SK-N-SH (cell line): ENCODE measurements around the gene PLXNA4. TPM values are rescaled to one million over a fixed set of nuclear protein-coding genes. Genes with fewer than 3 reads are reported as not detected.

ENCODE experiments used
- CTCF ChIA-PET: fragments of 300-600, 350-600 bp; formaldehyde crosslinking; extraction: SDS; loops from one replicate; lab custom pipeline; 2021; lab: Yijun Ruan, JAX
- POLR2A ChIA-PET: fragments of 350-600 bp; sonication (Branson Sonifier 250); formaldehyde crosslinking; extraction: SDS; loops from one replicate; lab custom pipeline; 2020; ENCODE audit warnings: antibody characterized with exemption, inconsistent platforms; lab: Yijun Ruan, JAX
- DNase-seq: peaks from one replicate; pipeline ENCODE4 v3.0.0; 2012
- H2AFZ ChIP-seq: fragments of 200-600 bp; sonication (generic); 2 replicates; pipeline ENCODE4 v1.8.1; 2016; ENCODE audit warnings: antibody characterized with exemption, mild to moderate bottlenecking, low read depth
- H3F3A ChIP-seq: fragments of 200-600 bp; sonication (generic); replicated peaks from 2 replicates; pipeline ENCODE3; 2016; ENCODE audit warnings: antibody characterized with exemption, mild to moderate bottlenecking; ENCODE audit not compliant: insufficient read depth
- H3K27ac ChIP-seq, 2 experiments: fragments of 200-500 bp in 1 of 2; fragments of 200-600 bp in 1 of 2; sonication (Bioruptor generic) in 1 of 2; sonication (generic), shearing (Covaris generic) in 1 of 2; 2 replicates each; pipeline versions ENCODE4 v1.5.1 to v1.6.1; 2014 to 2016; ENCODE audit warnings: low read depth in 2 of 2, inconsistent platforms in 1 of 2, low read length in 1 of 2, mild to moderate bottlenecking in 1 of 2, mixed read lengths in 1 of 2
- H3K27me3 ChIP-seq: fragments of 200-600 bp; sonication (generic), shearing (Covaris generic); 2 replicates; pipeline ENCODE4 v1.6.1; 2016; ENCODE audit warnings: mixed run types; ENCODE audit not compliant: insufficient read depth
- H3K36me3 ChIP-seq, 2 experiments: fragments of 200-500 bp in 1 of 2; fragments of 200-600 bp in 1 of 2; sonication (Bioruptor generic) in 1 of 2; sonication (generic) in 1 of 2; replicated peaks in 1 of 2; 2 replicates each; pipeline versions ENCODE3 to v1.5.1; 2014 to 2016; ENCODE audit warnings: low read length in 1 of 2, mild to moderate bottlenecking in 1 of 2; ENCODE audit not compliant: insufficient read depth in 2 of 2, control insufficient read depth in 1 of 2
- H3K4me1 ChIP-seq, 2 experiments: fragments of 200-500 bp in 1 of 2; fragments of 200-600 bp in 1 of 2; sonication (Bioruptor generic) in 1 of 2; sonication (generic), shearing (Covaris generic) in 1 of 2; 2 replicates each; pipeline versions ENCODE4 v1.5.1 to v1.6.1; 2014 to 2016; ENCODE audit warnings: low read depth in 1 of 2, low read length in 1 of 2, mixed run types in 1 of 2; ENCODE audit not compliant: insufficient read depth in 2 of 2, control insufficient read depth in 1 of 2
- H3K4me2 ChIP-seq: fragments of 200-600 bp; sonication (generic), shearing (Covaris generic); 2 replicates; pipeline ENCODE4 v1.6.1; 2017; ENCODE audit warnings: mixed run types
- H3K4me3 ChIP-seq, 2 experiments: fragments of 200-500 bp in 1 of 2; fragments of 200-600 bp in 1 of 2; sonication (Bioruptor generic) in 1 of 2; sonication (generic), shearing (Covaris generic) in 1 of 2; 2 replicates each; pipeline versions ENCODE4 v1.5.1 to v1.8.1; 2014 to 2016; ENCODE audit warnings: low read depth in 2 of 2, inconsistent platforms in 1 of 2, low read length in 1 of 2, mild to moderate bottlenecking in 1 of 2, mixed read lengths in 1 of 2, moderate library complexity in 1 of 2
- H3K79me2 ChIP-seq: fragments of 200-600 bp; sonication (generic); 2 replicates; pipeline ENCODE4 v1.8.1; 2017; ENCODE audit warnings: mild to moderate bottlenecking; ENCODE audit not compliant: insufficient read depth
- H3K9ac ChIP-seq: fragments of 200-600 bp; sonication (generic); 2 replicates; pipeline ENCODE4 v1.6.1; 2017; ENCODE audit warnings: mixed run types
- H3K9me2 ChIP-seq: fragments of 200-600 bp; sonication (generic); 2 replicates; pipeline ENCODE4 v1.6.1; 2017; ENCODE audit warnings: mixed run types
- H3K9me3 ChIP-seq: fragments of 200-600 bp; sonication (generic); 2 replicates; pipeline ENCODE4 v1.6.1; 2017; ENCODE audit warnings: mixed run types, mild to moderate bottlenecking, moderate library complexity
- H4K20me1 ChIP-seq: fragments of 200-600 bp; sonication (generic); 2 replicates; pipeline ENCODE4 v1.6.1; 2017; ENCODE audit warnings: mild to moderate bottlenecking, mixed run types; ENCODE audit not compliant: insufficient read depth
- CHD2 ChIP-seq: fragments of 150-350 bp; IDR thresholded peaks from 2 replicates; pipeline ENCODE4 v1.6.1; 2018; ENCODE audit warnings: low read length; ENCODE audit not compliant: partially characterized antibody
- EP300 ChIP-seq, 2 experiments: IDR thresholded peaks; 2 replicates each; pipeline versions ENCODE4 v1.4.0 to v1.6.1; 2012; ENCODE audit warnings: borderline replicate concordance in 1 of 2, low read depth in 1 of 2, low read length in 1 of 2
- FOXM1 ChIP-seq: IDR thresholded peaks from 2 replicates; pipeline ENCODE4 v1.4.0; 2012; ENCODE audit warnings: low read depth, mild to moderate bottlenecking
- GABPA ChIP-seq: IDR thresholded peaks from 2 replicates; pipeline ENCODE4 v1.4.0; 2012; ENCODE audit warnings: low read depth, mild to moderate bottlenecking
- GATA2 ChIP-seq: sonication (generic); formaldehyde crosslinking; IDR thresholded peaks from 2 replicates; pipeline ENCODE4 v1.5.0; 2020; ENCODE audit warnings: mild to moderate bottlenecking, missing genetic modification reagents
- IRF3 ChIP-seq: fragments of 150-350 bp; IDR thresholded peaks from 2 replicates; pipeline ENCODE4 v1.6.1; 2016; ENCODE audit warnings: mild to moderate bottlenecking, low read depth, low read length
- JUND ChIP-seq: IDR thresholded peaks from 2 replicates; pipeline ENCODE4 v1.4.0; 2012
- MXI1 ChIP-seq: IDR thresholded peaks from 2 replicates; pipeline ENCODE4 v1.6.1; 2012; ENCODE audit warnings: mild to moderate bottlenecking, low read depth, low read length, improper control_type of control experiment
- NFIC ChIP-seq: IDR thresholded peaks from 2 replicates; pipeline ENCODE4 v1.4.0; 2012; ENCODE audit warnings: borderline replicate concordance
- NRF1 ChIP-seq: IDR thresholded peaks from 2 replicates; pipeline ENCODE4 v1.6.1; 2012; ENCODE audit warnings: low read depth, mild to moderate bottlenecking, low read length
- PBX3 ChIP-seq: IDR thresholded peaks from 2 replicates; pipeline ENCODE4; 2012
- RCOR1 ChIP-seq: fragments of 150-350 bp; IDR thresholded peaks from 2 replicates; pipeline ENCODE4 v1.6.1; 2017; ENCODE audit warnings: antibody characterized with exemption, low read length
- RXRA ChIP-seq: IDR thresholded peaks from 2 replicates; pipeline ENCODE4 v1.4.0; 2012; ENCODE audit warnings: low read depth, mild to moderate bottlenecking, borderline replicate concordance
- TAF1 ChIP-seq: IDR thresholded peaks from 2 replicates; pipeline ENCODE4 v1.6.1; 2012; ENCODE audit warnings: low read depth, mild to moderate bottlenecking, low read length, moderate library complexity, borderline replicate concordance
- TCF12 ChIP-seq: IDR thresholded peaks from 2 replicates; pipeline ENCODE4 v1.4.0; 2012
- TEAD4 ChIP-seq: IDR thresholded peaks from 2 replicates; pipeline ENCODE4 v1.4.0; 2012; ENCODE audit warnings: mild to moderate bottlenecking, borderline replicate concordance; ENCODE audit not compliant: insufficient read depth
- USF1 ChIP-seq: IDR thresholded peaks from 2 replicates; pipeline ENCODE4 v1.4.0; 2012; ENCODE audit warnings: low read depth, borderline replicate concordance
- ZBTB33 ChIP-seq: IDR thresholded peaks from 2 replicates; pipeline ENCODE4 v1.4.0; 2012; ENCODE audit warnings: low read depth, borderline replicate concordance
- WGBS: methylation state at CpG from one replicate; pipeline ENCODE4 v1.1.6; 2017; ENCODE audit warnings: low lambda C conversion rate; 5-methylcytosine and 5-hydroxymethylcytosine counted together
- polyA plus RNA-seq, 3 experiments: library from polyadenylated mRNA; depleted of rRNA; stranded (reverse); fragments of >200 nt; gene quantifications; 2 replicates each; pipeline ENCODE4 v1.2.3, GENCODE V29; 2012
- TF ChIP-seq, protein P1 (sequence below): IDR thresholded peaks from 2 replicates; pipeline ENCODE4 v1.4.0; 2012; ENCODE audit warnings: low read depth

Gene PLXNA4
- polyA plus RNA-seq, 1 of the 3 experiments (the other 2 are of a cell fraction) = 2.4 TPM

DNA sequence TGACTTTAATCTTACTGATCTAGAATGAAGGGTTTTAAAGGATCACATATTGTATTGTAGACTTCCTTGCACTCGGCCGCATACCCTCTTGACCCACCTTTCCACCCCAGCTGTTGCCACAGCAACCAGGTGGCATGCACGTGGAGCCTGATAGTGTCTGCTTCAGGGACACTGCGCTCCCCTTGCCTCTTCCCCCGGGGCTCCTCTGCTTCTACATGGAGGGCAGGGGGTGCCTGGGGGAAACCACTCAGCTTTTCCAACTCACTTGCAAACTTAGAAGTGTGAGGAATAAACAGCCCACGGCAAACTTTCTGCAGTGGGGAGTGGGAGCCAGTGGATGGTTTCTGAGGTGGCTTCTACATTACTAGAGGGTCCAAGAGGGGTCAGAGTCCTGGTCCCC lies 458.6 kb downstream of the PLXNA4 start:
- no peak for DNase-seq
- no peak overlapping the region for H3K4me3 ChIP-seq
- no peaks in the 10 kb centered on the region for H4K20me1 ChIP-seq
- 72% methylated on average over 6 of the region's 6 CpGs for WGBS
- no peaks in the 10 kb centered on the region for H3K79me2 ChIP-seq
- ChIA-PET POLR2A (no interaction called here), CTCF (interaction anchor here (1.0 to 1.1 kb wide), 2 partner anchors 22 to 32 kb away, joined by 3 read pairs; no protein-coding TSS in a partner anchor)
- peak overlapping the region; percentile 6 to 86; a peak in 3 of 4 replicates for H3K27ac ChIP-seq
- H2AFZ ChIP-seq = no peak overlapping the region
- H3K9me2 ChIP-seq = no peaks in the 10 kb centered on the region
- H3K4me1 ChIP-seq = peaks cover 18 to 34% of the 10 kb centered on the region in 2 experiments
- H3K9ac ChIP-seq = peak overlapping the region; percentile 33; the same call in 1 of the 2 replicates
- peaks cover 30% of the 10 kb centered on the region for H3F3A ChIP-seq
- peaks cover 0 to 7% of the 10 kb centered on the region in 2 experiments for H3K36me3 ChIP-seq
- H3K4me2 ChIP-seq = peak overlapping the region; percentile 28; the same call in 1 of the 2 replicates
- no peaks in the 10 kb centered on the region for H3K9me3 ChIP-seq
- no peak for TF ChIP-seq MXI1
- no peak for TF ChIP-seq GABPA
- no peak for TF ChIP-seq CHD2
- TF ChIP-seq TEAD4 = no peak
- TF ChIP-seq NFIC = no peak
- no peak for TF ChIP-seq USF1
- no peak for TF ChIP-seq RCOR1
- TF ChIP-seq, protein P1, sequence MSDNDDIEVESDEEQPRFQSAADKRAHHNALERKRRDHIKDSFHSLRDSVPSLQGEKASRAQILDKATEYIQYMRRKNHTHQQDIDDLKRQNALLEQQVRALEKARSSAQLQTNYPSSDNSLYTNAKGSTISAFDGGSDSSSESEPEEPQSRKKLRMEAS = no peak
- TF ChIP-seq NRF1 = no peak
- no peak for TF ChIP-seq GATA2 (CRISPR knock-in tag)
- TF ChIP-seq TAF1 = no peak
- TF ChIP-seq RXRA = no peak
- TF ChIP-seq IRF3 = no peak
- TF ChIP-seq PBX3 = no peak
- TF ChIP-seq FOXM1 = no peak
- no peak for TF ChIP-seq JUND
- TF ChIP-seq TCF12 = no peak
- TF ChIP-seq ZBTB33 = no peak
- TF ChIP-seq EP300 (IDR thresholded peaks at IDR 0.05; ENCODE audit: borderline replicate concordance in 1 of 2, low read depth in 1 of 2, low read length in 1 of 2) = no peak
- no peaks in the 10 kb centered on the region for H3K27me3 ChIP-seq
